ENCODE measurements around the gene PRKCB. TPM values are rescaled to one million over a fixed set of nuclear protein-coding genes. Genes with fewer than 3 reads are reported as not detected.
"Not testable (repeated sequence)": the region's sequence is repeated elsewhere in the genome, so short reads cannot be mapped to it uniquely, and the experiment has no call there.

The PRKCB gene
- total RNA-seq, 1 donor from 2014 or later, result 0.76 TPM

DNA sequence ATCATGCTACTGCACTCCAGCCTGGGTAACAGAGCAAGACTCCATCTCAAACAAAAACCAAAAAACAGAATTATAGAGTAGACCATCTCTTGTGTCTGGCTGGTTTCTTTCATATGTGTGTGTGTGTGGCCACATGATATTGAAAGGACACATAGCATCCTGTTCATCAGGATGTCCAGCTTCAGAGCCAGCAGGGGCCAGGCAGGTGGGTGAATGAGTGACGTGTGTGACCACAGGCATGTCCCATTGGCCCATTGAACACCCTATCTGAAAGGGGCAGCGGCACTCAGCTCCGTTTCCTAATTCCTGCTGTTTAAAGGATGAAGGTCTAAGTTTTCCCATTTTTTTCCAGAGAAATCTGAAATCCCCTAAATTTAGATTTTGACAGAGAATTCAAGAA lies 174.2 kb downstream of the PRKCB start:
- ATAC-seq, result no peak

DNA sequence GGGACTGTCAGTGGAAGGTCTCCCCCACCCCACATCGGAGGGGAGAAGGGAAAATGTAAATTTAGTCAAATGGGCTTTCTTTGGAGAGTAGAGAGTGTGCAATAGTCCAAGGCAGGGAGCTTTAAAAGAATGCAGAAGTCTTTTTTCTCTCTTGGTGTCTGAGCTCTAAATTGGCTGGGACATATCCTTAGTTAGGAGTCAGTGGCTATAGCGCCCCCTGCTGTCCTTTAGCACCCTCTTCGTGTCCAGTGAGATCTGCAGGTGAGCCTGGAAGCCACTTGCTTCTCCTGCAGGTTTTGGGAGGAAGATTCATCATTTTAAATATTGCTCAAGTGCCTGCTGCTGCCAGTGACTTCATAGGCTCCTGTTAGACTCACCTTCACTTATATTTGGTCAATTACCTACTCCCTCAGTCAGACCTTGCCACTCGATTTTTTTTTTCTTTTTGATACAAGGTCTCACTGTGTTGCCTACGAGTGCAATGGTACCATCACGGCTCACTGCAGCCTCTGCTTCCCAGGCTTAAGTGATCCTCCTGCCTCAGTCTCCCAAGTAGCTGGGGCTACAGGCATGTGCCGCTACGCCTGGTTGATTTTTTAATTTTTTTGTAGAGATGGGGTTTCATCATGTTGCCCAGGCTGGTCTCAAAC lies 174.8 kb downstream of the PRKCB start:
- ATAC-seq, result peak; percentile 77

DNA sequence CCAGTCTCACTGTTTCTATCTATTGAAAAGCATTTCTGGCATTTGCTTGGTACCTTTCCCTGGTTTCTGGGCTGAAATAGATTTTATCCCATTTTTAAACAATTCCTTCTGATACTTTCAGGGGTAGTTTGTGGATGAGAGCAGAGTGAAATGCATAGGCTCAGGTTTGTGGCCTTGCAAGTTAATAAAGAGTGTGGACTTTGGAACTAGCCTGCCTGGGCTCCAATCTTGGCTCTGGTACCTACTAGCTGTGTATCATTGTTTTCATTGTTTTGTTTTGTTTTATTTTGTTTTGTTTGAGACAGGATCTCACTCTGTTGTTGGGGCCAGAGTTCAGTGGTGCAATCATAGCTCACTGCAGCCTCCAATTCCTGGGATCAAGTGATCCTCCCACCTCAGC lies 175.5 kb downstream of the PRKCB start:
- no peak for ATAC-seq

DNA sequence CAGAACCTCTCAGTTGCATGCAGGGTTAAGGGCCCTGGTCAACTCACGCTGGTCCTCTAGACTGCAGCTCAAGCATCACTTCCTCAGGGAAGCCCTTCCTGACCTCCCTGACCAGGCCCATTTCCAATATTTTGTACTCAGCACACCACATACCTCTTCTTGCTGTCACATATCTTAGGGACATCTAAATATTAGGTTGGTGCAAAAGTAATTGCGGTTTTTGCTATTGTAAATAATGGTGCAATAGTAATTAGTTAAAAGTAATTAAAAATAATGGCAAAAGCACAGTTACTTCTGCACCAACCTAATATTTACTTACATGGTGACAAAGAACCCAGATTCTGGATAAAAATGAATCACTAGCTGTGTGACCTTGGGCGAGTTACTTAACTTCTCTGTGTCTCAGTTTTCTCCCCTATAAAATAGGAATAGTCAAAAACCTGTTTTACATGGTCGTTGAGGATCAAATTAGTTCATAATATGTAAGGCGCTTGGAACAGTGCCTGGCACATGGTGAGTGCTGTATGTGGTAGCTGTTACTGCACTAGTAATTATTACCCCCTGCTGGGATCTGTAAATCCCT lies 177.4 kb downstream of the PRKCB start:
- ATAC-seq, result no peak

DNA sequence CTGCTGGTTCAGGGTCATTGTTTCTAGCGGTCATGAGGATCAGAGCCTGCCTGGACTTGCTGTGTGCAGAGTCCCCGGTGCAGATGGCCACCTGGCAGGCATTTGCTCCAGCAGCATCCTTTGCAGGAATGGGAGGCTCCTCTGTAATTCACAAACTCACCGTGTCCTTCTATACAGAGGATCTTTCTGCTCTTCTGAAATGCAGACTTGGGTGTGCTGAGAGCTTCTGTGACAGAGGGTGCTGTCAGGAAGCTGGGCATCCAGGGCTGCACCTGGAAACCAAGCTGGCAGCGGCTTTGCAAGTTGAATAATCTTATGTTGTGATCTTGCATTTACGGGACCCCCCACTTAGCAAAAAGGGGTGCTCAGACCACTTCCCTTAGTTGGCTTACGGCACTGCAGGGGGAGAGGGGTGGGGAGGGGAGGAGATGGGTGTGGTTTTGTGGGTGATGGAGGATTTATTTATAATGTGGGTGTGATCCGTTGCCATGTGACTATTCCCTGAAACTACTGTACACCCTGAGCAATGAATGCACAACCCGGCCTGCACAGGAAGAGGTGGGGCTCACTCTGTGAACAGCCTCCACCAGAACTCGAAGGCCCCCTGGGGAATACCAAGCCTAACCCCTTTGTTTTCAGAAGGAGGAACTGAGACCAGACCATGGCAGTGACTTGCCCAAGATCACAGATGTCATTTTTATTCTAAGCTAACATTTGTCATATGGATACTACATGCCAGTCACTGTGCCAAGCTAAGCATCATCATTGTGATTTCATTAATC lies 178.3 kb downstream of the PRKCB start:
- peak; percentile 83 for ATAC-seq

DNA sequence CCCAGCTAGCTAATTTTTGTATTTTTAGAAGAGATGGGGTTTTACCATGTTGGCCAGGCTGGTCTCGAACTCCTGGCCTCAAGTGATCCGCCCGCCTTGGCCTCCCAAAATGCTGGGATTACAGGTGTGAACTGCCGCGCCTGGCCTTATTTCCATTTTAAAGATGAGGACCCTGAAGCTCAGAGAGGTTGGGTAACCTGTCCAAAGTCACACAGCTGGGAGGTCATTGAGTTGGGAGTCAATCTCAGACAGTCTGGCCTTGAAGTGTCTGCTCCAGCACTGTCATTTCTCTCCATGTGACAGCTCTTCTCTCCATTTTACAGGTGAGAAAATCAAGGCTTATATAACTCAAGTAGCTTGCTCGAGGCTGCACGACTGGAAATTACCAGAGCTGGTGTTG lies 179.2 kb downstream of the PRKCB start:
- ATAC-seq, result not testable (repeated sequence)

DNA sequence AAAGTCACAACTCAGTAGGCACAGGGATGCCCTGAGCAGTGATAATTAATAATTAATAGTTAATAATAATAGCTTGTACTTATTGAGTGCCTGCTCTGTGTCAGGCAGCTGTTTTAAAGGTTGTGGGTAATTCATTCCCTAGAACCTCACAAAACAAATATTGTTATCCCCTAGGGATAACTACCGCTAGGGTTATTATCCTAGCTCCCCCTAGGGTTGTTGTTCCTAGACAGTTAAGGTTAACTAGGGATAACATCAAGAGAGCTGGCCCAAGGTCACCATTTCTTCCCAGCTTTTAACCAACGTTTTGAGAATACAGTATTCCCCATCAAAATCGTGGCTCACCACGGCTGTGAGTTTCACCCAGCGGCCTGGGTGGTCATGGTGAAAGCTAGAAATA lies 180.1 kb downstream of the PRKCB start:
- ATAC-seq, result no peak

DNA sequence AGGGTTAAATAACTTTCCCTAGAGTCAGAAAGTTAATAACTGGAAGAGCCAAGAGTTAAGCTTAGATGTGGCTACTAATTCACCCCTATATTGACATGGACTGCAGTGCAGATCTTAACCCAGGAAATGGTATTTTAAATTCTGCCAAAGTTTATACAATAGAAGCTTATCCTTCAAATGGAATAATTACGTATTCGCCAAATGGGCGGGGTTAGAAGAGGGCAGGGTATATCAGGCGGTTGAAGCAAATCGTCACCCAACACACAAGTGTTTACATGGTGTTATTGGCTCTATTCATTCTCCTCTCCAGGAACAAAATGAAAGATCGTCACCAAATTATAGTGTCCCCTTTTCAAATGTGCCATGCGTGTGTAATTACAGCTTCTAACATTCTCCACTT lies 182.7 kb downstream of the PRKCB start:
- ATAC-seq, result no peak

DNA sequence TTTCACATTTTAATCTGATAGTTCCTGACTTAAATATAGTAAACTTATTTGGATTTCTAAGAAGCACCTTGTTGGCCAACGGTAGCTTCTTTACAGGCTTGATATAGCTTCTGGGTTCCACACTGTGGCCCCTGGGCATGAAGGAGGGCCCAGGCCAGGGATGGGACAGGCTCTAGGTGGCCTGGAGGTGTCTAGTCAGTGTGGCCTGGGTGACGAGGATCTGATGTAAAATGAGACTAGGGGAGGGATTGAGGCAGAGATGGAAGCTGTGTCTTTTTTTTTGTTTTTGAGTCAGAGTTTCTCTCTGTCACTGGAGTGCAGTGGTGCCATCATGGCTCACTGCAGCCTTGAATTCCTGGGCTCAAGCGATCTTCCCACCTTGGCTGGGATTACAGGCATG lies 187.0 kb downstream of the PRKCB start:
- ATAC-seq, result no peak

DNA sequence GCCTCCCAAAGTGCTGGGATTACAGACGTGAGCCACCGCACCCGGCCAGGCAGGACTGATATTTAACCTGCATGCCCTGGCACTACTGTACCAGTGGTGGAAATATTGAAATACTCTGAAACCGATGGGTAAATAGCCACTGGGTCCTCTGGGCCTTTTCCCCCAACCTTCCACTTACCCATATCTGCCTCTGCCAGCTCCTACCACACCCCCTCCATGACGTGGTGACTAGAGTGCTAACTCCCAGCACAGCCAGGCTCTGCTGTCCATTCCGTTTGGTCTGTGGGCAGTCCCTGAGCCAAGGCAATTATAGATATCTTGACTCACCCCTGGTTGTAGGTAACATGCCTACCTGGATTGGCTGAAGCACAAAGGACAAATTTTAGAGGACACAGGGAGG lies 187.8 kb downstream of the PRKCB start:
- no peak for ATAC-seq

DNA sequence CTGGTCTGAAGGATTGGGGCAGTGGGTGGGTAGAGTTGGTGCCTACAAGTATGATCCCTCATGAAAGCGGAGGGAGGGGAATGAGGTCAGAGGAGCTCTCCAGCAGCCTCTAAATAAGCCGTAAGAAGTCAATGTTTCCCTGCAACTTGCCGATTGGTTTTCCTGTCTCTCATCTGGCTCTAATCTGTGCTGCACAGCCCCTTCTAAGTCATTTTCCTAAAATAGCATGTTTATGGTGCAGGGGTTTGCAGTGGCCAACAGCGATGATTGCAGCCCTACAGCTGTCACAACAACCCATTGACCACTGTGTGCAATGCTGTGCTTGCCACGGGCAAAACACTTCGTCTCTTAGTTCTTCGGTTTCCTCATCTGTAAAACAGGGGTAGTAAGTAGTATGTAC lies 189.2 kb downstream of the PRKCB start:
- ATAC-seq, result no peak

DNA sequence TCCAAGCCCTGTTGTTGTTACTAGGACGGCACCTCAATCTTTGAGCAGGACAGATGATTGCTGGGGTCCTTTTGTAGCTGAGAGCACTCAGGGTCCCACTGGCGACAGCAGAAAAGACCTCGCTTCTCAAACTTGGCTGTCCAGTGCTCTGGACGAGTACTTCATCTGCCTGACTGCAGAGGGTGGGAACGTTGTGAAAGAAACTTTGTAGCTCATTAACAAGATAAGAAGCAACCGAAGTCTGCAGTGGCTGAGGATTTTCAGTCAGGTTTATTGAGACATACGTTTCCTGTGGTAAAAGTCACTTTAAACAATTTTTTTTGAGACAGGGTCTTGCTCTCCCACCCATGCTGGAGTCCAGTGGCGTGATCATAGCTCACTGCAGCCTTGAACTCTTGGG lies 191.7 kb downstream of the PRKCB start:
- no peak for ATAC-seq

DNA sequence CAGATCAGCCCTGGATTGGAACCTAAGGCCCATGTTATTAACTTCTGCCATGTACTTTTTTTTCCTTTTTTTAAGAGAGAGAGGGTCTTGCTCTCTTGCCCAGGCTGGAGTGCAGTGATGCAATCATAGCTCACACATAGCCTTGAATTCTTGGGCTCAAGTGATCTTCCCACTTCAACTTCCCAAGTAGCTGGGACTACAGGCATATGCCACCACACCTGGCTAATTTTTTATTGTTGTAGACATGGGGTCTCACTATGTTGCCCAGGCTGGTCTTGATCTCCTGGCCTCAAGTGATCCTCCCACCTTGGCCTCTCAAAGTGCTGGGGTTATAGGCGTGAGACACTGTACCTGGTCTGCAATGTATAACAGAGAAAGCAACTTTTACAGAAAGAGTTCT lies 194.1 kb downstream of the PRKCB start:
- ATAC-seq, result not testable (repeated sequence)

DNA sequence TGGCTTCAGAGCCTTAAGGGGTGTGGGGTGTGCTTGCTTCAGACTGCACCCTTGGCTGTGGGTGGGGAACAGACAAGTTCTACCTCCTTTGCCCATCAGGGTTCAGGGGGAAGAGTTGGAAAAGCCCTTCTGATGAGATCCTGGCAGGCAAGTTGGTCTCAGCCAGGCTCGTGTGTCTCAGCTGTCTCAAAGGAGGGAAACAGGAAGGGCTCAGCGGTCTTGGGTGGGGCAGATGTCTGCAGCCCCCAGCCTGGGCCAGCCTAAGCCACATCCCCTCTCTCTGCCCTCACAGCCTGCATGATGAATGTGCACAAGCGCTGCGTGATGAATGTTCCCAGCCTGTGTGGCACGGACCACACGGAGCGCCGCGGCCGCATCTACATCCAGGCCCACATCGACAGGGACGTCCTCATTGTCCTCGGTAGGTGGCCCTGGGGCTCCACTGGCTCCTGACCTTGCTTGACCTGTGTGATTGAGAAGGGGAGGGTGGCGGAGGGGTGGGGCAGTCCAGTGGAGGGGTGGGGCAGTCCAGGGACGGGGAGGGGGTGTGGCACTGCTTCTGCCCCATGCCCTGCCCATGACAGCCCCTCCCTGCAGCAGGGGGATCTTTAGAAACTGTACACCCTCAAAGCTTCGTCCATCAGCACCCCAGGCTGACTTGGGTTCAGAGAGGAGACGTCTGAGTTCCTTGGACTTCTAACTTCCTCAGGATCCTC lies 199.5 kb downstream of the PRKCB start:
- peak; percentile 32 for ATAC-seq

DNA sequence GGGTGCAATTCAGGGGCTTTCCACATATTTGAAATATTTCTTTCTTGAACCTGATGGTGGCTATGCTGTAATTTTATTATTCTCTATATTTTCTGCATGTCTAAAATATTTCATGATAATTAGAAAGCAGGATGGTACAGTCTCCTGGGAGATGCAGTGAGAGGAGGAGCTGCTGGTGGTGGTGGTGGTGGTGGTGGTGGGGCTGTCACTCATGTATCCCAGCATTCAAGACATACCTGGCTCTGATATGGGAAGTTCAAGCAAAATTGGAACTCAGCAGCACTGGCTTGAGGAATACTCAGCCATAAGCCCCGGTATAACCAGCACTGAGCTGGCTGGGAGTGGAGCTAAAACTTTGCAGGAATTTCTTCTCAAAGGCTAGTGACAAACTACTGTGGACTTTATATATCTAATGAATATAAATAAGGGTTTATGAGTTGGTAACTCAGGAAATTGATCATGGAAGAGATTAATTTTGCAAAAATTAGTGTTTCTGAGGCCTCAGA lies 200.3 kb downstream of the PRKCB start:
- no peak for ATAC-seq

DNA sequence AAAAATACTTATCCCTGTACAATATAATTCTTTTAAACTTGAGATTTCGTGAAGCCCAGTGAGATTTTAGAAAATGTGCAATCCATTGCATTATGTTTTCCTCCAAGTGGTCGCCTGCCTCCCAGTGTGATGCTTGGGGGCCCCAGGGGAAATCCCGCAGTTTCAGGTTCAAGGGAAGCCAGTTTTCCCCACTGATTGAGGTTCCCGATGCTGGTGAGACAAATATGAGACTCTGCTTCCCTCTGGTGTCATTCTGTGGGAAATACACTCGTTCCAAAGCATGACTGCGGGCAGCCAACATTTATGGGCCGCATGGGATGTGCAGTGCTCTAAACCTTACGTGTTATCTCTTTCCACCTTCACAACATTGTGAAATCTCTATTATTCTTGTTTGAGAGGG lies 200.8 kb downstream of the PRKCB start:
- ATAC-seq, result peak; percentile 66

DNA sequence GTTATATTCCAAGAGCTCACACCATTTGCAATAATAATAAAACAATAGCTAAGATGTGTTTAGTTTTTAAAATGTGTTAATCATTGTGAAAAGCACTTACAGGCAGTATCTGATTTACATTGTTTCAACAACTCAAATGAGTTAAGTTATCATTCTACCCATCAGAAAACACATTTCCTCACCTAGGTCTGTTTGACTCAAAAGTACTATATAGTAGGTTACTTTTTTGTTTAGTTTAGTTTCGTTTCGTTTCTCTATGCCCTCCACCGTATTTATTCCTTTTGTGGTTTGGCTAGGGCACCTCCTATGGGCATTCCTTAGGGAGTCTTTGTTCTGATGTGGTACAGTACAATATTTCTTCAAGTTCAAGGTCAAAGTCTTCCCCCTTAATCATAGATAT lies 201.6 kb downstream of the PRKCB start:
- no peak for ATAC-seq

DNA sequence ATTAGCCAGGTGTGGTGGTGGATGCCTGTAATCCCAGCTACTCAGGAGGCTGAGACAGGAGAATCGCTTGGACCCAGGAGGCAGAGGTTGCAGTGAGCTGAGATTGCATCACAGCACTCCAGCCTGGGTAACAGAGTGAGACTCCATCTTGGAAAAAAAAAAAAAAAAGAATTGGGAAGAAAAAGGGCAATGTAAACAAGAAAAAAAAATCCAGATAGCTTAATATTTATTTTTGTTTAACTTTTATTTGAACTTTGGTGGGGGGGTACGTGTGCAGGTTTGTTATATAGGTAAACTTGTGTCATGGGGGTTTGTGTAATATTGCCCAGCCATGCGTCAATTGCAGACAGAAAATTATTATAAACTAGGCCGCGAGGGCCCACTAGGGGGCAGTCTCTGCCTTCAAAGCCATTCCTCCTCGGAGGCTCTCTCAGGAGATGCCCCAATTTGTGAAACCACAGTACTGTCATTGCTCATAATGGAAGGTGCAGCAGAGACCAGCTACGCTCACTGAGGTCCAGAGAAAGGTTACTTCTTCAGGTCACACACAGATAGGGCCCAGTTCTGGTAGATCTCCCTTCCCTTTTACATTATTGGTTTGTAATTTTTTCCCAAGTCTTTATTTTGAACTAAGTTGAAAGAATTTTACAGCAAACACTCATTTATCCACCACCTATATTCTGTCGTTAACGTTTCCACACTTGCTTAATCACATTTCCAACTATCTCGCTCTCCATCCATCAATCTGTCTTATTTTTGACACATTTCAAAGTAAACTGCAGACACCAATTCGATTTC lies 206.2 kb downstream of the PRKCB start:
- peak; percentile 80 for ATAC-seq

DNA sequence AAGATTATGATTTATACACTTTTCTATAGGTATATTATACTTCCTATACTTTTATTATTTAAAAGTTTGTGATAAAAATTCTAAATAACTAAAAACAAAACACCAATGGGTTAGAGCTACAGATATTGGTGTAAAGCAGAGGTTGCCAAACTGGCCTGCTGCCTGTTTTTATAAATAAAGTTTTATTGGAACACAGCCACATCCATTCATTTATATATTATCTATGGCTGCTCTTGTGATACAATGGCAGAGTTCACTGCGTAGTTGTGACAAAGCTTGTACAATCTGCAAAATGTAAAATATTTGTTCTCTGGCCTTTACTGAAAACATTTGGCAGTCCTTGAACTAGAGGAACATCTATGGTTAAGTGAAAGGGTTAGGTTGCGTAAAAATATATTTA lies 208.7 kb downstream of the PRKCB start:
- no peak for ATAC-seq

DNA sequence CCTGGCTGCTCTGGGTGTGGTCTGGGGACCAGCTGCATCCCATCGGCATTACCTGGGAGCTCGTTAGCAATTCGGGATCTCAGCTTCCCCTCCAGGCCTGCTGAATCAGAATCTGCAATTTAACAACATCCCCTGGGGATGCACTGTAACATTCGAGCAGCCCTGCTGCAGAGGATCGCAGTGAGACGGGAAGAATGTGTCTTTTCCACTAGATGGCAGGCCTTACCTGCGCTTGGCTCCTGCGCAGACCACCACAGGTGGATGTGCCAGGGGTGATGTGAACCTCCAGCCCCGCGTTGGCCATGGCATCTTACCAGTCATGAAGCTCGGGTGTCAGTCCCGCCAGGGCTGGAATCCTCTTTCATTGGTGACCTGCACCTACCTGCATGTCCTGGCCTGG lies 209.9 kb downstream of the PRKCB start:
- ATAC-seq, result no peak

DNA sequence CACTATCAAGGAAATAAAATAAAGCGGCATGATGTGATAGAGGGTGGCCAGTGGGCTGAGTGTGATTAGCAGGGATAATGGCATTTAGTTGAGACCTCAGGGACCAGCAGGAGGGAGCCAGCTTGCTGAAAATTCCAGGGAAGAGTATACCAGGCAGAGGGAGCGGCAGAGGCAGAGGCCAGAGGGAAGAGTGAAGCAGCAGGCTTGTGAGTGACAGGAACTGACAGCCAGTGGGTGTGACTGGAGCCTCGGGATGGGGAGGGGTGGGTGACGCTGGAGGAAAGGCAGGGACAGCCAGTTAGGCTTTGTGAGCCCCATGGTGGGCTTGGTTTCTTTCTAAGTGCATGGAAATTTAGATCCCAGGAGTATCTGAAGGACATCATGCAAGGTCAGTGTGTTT lies 210.7 kb downstream of the PRKCB start:
- no peak for ATAC-seq

DNA sequence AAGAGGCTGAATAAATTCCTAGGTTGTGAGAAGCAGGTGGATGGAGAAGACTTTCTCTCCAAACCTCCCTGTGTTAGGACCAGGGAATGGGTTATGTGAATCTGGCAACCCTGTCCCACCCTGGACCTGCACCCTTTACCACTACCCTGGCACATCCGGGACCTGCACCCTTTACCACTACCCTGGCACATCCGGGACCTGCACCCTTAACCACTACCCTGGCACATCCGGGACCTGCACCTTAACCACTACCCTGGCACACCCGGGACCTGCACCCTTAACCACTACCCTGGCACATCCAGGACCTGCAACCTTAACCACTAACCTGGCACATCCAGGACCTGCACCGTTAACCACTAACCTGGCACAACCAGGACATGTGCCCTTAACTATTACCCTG lies 213.3 kb downstream of the PRKCB start:
- no peak for ATAC-seq
